NB4 (cell line): Measurements from ENCODE around the gene DNAH8.

Source experiments
- DNase-seq: peaks from one replicate; pipeline ENCODE4 v3.0.0; 2010; ENCODE audit warnings: low read depth
- H3K4me3 ChIP-seq: one replicate; pipeline ENCODE4 v1.5.1; 2011; ENCODE audit warnings: mild to moderate bottlenecking, low read depth, low read length, moderate library complexity
- MYC ChIP-seq: IDR thresholded peaks from 2 replicates; pipeline ENCODE4 v1.6.1; 2011; ENCODE audit warnings: low read depth, low read length
- POLR2A ChIP-seq: IDR thresholded peaks from 2 replicates; pipeline ENCODE4 v1.6.1; 2011; ENCODE audit warnings: mild to moderate bottlenecking; ENCODE audit not compliant: insufficient read length; ENCODE audit errors: extremely low read depth
- TF ChIP-seq, protein P1 (sequence below): IDR thresholded peaks from one replicate; pipeline ENCODE4 v1.5.1; 2012; ENCODE audit warnings: low read depth, low read length
- TF ChIP-seq, protein P2 (sequence below): IDR thresholded peaks from 2 replicates; pipeline ENCODE4 v1.6.1; 2011; ENCODE audit warnings: low read depth, low read length

The DNAH8 gene

DNA sequence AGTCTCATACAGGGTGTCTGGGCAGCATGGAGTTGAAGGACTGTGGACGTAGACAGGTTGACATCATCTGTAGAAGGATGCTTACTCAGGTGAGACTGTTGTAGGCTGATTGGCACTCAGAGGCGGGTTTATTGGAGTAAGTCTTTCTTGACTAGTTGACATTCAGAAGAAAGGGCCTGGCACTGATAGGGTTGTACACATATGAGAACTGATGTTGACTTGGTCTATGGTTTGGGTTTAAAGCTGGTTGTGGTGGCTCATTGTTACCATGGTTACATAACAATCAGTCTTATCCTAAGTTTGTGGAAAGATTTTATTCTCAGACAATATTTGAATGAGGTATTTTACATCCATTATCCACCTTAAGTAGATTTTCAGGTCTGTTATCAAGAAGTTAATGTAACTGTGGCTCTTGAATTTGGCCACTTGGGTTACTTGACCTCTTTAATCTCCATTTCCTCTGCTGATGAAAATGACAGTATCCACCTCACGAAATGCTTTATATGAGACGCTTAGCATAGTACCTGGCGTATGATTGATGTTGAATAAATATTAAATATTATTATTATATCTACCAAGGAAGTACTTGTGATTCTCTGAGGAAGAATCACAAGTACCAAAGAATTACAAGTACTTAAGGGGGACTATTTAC, 109.3 kb downstream of the DNAH8 start:
- TF ChIP-seq MYC (no peak), POLR2A (no peak)
- TF ChIP-seq, protein P1, sequence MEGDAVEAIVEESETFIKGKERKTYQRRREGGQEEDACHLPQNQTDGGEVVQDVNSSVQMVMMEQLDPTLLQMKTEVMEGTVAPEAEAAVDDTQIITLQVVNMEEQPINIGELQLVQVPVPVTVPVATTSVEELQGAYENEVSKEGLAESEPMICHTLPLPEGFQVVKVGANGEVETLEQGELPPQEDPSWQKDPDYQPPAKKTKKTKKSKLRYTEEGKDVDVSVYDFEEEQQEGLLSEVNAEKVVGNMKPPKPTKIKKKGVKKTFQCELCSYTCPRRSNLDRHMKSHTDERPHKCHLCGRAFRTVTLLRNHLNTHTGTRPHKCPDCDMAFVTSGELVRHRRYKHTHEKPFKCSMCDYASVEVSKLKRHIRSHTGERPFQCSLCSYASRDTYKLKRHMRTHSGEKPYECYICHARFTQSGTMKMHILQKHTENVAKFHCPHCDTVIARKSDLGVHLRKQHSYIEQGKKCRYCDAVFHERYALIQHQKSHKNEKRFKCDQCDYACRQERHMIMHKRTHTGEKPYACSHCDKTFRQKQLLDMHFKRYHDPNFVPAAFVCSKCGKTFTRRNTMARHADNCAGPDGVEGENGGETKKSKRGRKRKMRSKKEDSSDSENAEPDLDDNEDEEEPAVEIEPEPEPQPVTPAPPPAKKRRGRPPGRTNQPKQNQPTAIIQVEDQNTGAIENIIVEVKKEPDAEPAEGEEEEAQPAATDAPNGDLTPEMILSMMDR: no peak
- TF ChIP-seq, protein P2, sequence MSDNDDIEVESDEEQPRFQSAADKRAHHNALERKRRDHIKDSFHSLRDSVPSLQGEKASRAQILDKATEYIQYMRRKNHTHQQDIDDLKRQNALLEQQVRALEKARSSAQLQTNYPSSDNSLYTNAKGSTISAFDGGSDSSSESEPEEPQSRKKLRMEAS: no peak
- DNase-seq: no peak
- no peak overlapping the region for H3K4me3 ChIP-seq

DNA sequence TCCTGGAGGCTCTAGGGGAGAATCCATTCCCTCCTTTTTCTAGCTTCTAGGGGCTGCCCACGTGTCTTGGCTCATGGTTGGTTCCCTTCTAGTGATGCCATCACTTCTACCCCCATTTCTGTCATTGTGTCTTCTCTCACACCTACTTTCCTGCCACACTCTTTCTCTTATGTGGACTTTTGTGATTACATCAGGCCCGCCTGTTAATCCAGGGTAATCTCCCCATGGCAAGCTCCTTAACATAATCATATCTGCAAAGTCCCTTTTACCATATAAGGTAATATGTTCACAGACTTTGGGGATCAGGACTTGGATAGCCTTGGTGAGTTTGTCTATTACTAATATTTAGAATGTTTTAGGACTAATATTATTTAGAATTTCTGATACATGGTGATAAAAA, 111.9 kb downstream of the DNAH8 start:
- TF ChIP-seq, protein P1: no peak
- TF ChIP-seq MYC (no peak), POLR2A (no peak)
- TF ChIP-seq, protein P2: no peak
- no peak for DNase-seq
- no peak overlapping the region for H3K4me3 ChIP-seq

DNA sequence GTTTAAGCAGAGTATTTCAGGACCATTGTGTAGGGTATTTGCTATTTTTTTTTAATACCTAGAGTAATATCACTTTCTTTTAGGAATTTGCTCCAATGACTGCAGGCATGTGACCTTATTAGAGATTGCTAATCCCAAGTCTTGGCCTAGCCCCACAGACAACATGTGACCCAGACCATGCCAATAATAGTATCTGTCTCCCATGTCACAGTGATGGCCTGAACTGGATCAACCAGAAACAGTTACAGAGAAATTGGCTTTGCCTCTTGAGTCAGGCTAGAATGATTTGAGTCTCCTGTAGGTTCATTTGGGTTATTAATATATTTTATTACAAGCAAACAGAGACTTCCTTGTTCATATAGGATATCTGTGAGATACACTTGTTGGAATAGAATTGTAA, 116.8 kb downstream of the DNAH8 start:
- TF ChIP-seq, protein P1: no peak
- TF ChIP-seq MYC: no peak
- TF ChIP-seq POLR2A: no peak
- TF ChIP-seq, protein P2: no peak
- no peak for DNase-seq
- no peak overlapping the region for H3K4me3 ChIP-seq

DNA sequence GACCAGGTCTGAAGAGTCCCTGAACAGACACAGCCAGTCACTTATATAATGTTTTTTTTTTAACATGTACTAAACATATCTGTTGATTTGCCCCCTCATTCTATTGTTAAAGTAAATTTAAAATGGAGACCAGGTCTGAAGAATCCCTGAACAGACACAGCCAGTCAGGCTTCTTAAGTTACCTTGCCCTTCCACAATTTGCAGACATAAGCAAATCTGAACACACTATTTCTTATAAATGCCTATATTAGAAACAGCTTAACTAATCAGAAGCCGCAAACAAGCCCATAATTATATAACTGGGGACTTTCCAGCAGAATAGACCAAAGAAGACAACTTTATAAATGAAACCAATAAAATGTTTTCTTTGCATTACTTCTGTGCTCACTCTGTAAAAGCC, 118.2 kb downstream of the DNAH8 start:
- no peak for DNase-seq
- TF ChIP-seq MYC: no peak
- TF ChIP-seq, protein P1: no peak
- TF ChIP-seq, protein P2: no peak
- no peak for TF ChIP-seq POLR2A
- no peak overlapping the region for H3K4me3 ChIP-seq

DNA sequence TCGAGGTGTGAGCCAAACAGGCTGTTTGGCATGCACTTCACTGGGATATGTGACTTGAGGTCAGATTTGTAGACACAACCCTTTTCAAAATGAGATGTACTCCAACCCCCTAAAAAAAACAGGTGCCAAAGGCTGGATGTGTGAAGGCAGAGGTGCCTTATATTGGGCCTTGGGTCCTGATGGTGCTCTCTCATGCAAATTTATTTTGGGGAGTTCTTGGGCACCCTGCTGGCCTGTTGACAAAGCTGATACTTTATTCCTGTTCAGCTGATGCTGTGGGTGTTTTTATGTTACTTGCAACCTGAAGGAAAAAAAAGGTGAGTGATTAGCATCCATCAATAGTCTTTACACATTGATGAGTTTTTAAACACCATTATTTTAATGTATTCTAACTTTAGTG, 121.5 kb downstream of the DNAH8 start:
- no peak for DNase-seq
- TF ChIP-seq MYC (no peak), POLR2A (no peak)
- TF ChIP-seq, protein P1: no peak
- TF ChIP-seq, protein P2: no peak
- no peak overlapping the region for H3K4me3 ChIP-seq
